WTC11 (cell line): ENCODE results near the gene DOCK8. TPM values are rescaled to one million over a fixed set of nuclear protein-coding genes. Genes with fewer than 3 reads are reported as not detected.

Experiments used
- ATAC-seq: fragments of 200-7000 bp; cut with Tn5 transposase; 2 replicates; pipeline ENCODE4 v1.10.0; 2021; ENCODE audit warnings: mild to moderate bottlenecking, moderate library complexity
- CTCF ChIA-PET: fragments of 300-600 bp; sonication (Branson Sonifier 250); formaldehyde crosslinking; loops from one replicate; lab custom pipeline; 2021; ENCODE audit warnings: antibody characterized with exemption; lab: Charles Lee
- POLR2A ChIA-PET: fragments of 350-600 bp; sonication (Branson Sonifier 250); formaldehyde crosslinking; loops from one replicate; lab custom pipeline; 2021; ENCODE audit warnings: antibody characterized with exemption; lab: Charles Lee
- DNase-seq: peaks from one replicate; pipeline ENCODE4 v3.0.0; 2021; ENCODE audit warnings: low spot score
- H3K27ac Mint-ChIP-seq: 2 replicates; pipeline ENCODE4 v1.8.0; 2021; ENCODE audit warnings: mixed read lengths
- H3K27me3 Mint-ChIP-seq: 2 replicates; pipeline ENCODE4 v1.8.0; 2021; ENCODE audit warnings: low read depth, mild to moderate bottlenecking, moderate library complexity, mixed read lengths
- H3K36me3 Mint-ChIP-seq: 2 replicates; pipeline ENCODE4 v1.8.0; 2021; ENCODE audit warnings: mixed read lengths
- H3K4me1 Mint-ChIP-seq: 2 replicates; pipeline ENCODE4 v1.8.0; 2022; ENCODE audit warnings: mixed read lengths
- H3K4me3 Mint-ChIP-seq: 2 replicates; pipeline ENCODE4 v1.8.0; 2021; ENCODE audit warnings: mild to moderate bottlenecking, moderate library complexity, mixed read lengths
- H3K9me3 Mint-ChIP-seq: 2 replicates; pipeline ENCODE4 v1.8.0; 2021; ENCODE audit warnings: mixed read lengths
- AFF4 ChIP-seq: sonication (generic); formaldehyde crosslinking; IDR thresholded peaks from 2 replicates; pipeline ENCODE4 v1.8.1; 2023; ENCODE audit warnings: mild to moderate bottlenecking, missing genetic modification reagents, borderline replicate concordance
- ATF1 ChIP-seq: sonication (generic); formaldehyde crosslinking; IDR thresholded peaks from 2 replicates; pipeline ENCODE4 v1.8.1; 2023; ENCODE audit warnings: mild to moderate bottlenecking, moderate library complexity, missing genetic modification reagents
- CBFB ChIP-seq: sonication (generic); formaldehyde crosslinking; IDR thresholded peaks from 2 replicates; pipeline ENCODE4 v1.8.1; 2022; ENCODE audit warnings: mild to moderate bottlenecking, low read depth, missing genetic modification reagents
- CREB1 ChIP-seq: sonication (generic); formaldehyde crosslinking; IDR thresholded peaks from 2 replicates; pipeline ENCODE4 v1.8.0; 2023; ENCODE audit warnings: mild to moderate bottlenecking, missing genetic modification reagents
- FOXK1 ChIP-seq: sonication (generic); formaldehyde crosslinking; IDR thresholded peaks from 2 replicates; pipeline ENCODE4 v1.8.0; 2022; ENCODE audit warnings: mild to moderate bottlenecking, moderate library complexity, missing genetic modification reagents
- FOXP4 ChIP-seq: sonication (generic); formaldehyde crosslinking; IDR thresholded peaks from 2 replicates; pipeline ENCODE4 v1.8.0; 2022; ENCODE audit warnings: mild to moderate bottlenecking, missing genetic modification reagents
- GTF2I ChIP-seq: fragments of 250-450 bp; sonication (Bioruptor Pico); conservative IDR thresholded peaks from 2 replicates; pipeline ENCODE4 v1.4.0; 2021; ENCODE audit warnings: mild to moderate bottlenecking
- HMGA2 ChIP-seq: fragments of 250-450 bp; sonication (Bioruptor Pico); IDR thresholded peaks from 2 replicates; pipeline ENCODE4 v1.4.0; 2021; ENCODE audit warnings: mild to moderate bottlenecking, moderate library complexity
- IRF2 ChIP-seq: sonication (generic); formaldehyde crosslinking; IDR thresholded peaks from 2 replicates; pipeline ENCODE4 v1.8.0; 2022; ENCODE audit warnings: low read depth, missing genetic modification reagents, borderline replicate concordance
- MXD4 ChIP-seq: fragments of 250-450 bp; sonication (Bioruptor Pico); IDR thresholded peaks from 2 replicates; pipeline ENCODE4 v1.8.0; 2021; ENCODE audit warnings: mild to moderate bottlenecking, moderate library complexity, borderline replicate concordance
- NR2C2 ChIP-seq: sonication (generic); formaldehyde crosslinking; IDR thresholded peaks from 2 replicates; pipeline ENCODE4 v1.8.0; 2022; ENCODE audit warnings: mild to moderate bottlenecking, missing genetic modification reagents
- OVOL2 ChIP-seq: fragments of 250-450 bp; sonication (Bioruptor Pico); IDR thresholded peaks from 2 replicates; pipeline ENCODE4 v1.9.0; 2021; ENCODE audit warnings: mild to moderate bottlenecking, borderline replicate concordance
- ZBTB21 ChIP-seq: sonication (generic); formaldehyde crosslinking; IDR thresholded peaks from 2 replicates; pipeline ENCODE4 v1.8.1; 2023; ENCODE audit warnings: mild to moderate bottlenecking, missing genetic modification reagents, borderline replicate concordance
- ZBTB43 ChIP-seq: sonication (generic); formaldehyde crosslinking; IDR thresholded peaks from 2 replicates; pipeline ENCODE4 v1.8.1; 2023; ENCODE audit warnings: mild to moderate bottlenecking, missing genetic modification reagents
- ZNF232 ChIP-seq: sonication (generic); formaldehyde crosslinking; IDR thresholded peaks from 2 replicates; pipeline ENCODE4 v1.8.0; 2022; ENCODE audit warnings: mild to moderate bottlenecking, missing genetic modification reagents
- ZNF317 ChIP-seq: sonication (generic); formaldehyde crosslinking; IDR thresholded peaks from 2 replicates; pipeline ENCODE4 v1.8.1; 2023; ENCODE audit warnings: low read depth, mild to moderate bottlenecking, moderate library complexity, missing genetic modification reagents, borderline replicate concordance
- total RNA-seq: library from RNA; stranded (reverse); gene quantifications from 3 replicates; pipeline ENCODE4 v1.2.3, GENCODE V29; 2021

DOCK8 gene
- total RNA-seq, 1 experiment from 2014 or later, result 3.2 TPM

GRCh38 chr9:505741-506059 is 291.0 kb downstream of the DOCK8 start (continued):
- TF ChIP-seq MXD4 (CRISPR knock-in tag), result no peak
- TF ChIP-seq ZBTB43 (CRISPR knock-in tag), result no peak
- TF ChIP-seq CREB1 (CRISPR knock-in tag), result no peak
- no peak for TF ChIP-seq NR2C2
- no peak for TF ChIP-seq FOXP4 (CRISPR knock-in tag)
- no peak for TF ChIP-seq CBFB (CRISPR knock-in tag)
- no peak for TF ChIP-seq ATF1
- no peak for TF ChIP-seq AFF4 (CRISPR knock-in tag)
- TF ChIP-seq GTF2I (CRISPR knock-in tag), result no peak
- TF ChIP-seq ZBTB21 (CRISPR knock-in tag), result no peak
- TF ChIP-seq FOXK1 (CRISPR knock-in tag), result no peak
- TF ChIP-seq ZNF317 (CRISPR knock-in tag), result no peak

GRCh38 chr9:506281-506680 is 291.6 kb downstream of the DOCK8 start:
- H3K4me3 Mint-ChIP-seq, result peak overlapping the region; percentile 81
- H3K27me3 Mint-ChIP-seq, result peaks cover 33% of the 10 kb centered on the region
- ATAC-seq (no peak), DNase-seq (no peak)
- ChIA-PET CTCF (interaction anchor here (0.7 kb wide), 1 partner anchor 36 kb away, joined by 3 read pairs; no protein-coding TSS in a partner anchor), POLR2A (no interaction called here)
- H3K9me3 Mint-ChIP-seq, result no peaks in the 10 kb centered on the region
- no peak overlapping the region for H3K27ac Mint-ChIP-seq
- no peak for TF ChIP-seq IRF2 (CRISPR knock-in tag)
- TF ChIP-seq OVOL2 (CRISPR knock-in tag), result no peak
- no peak for TF ChIP-seq ZNF317 (CRISPR knock-in tag)
- TF ChIP-seq HMGA2 (CRISPR knock-in tag), result no peak
- peaks cover 19% of the 10 kb centered on the region for H3K4me1 Mint-ChIP-seq
- H3K36me3 Mint-ChIP-seq, result peaks cover 4% of the 10 kb centered on the region; the same call in 1 of the 2 replicates

- Mint-ChIP-seq H3K9me3 (peaks cover 8% of the 10 kb centered on the region), H3K27ac (no peak overlapping the region), H3K4me3 (no peak overlapping the region), H3K36me3 (peaks cover 8% of the 10 kb centered on the region; the same call in 1 of the 2 replicates), H3K27me3 (peaks cover under 1% of the 10 kb centered on the region; the same call in 1 of the 2 replicates), H3K4me1 (peaks cover 9% of the 10 kb centered on the region)
- CTCF ChIA-PET, result no interaction called here
- TF ChIP-seq OVOL2 (CRISPR knock-in tag), result no peak
- no peak for TF ChIP-seq ZNF232
- DNase-seq (no peak), ATAC-seq (no peak)
- POLR2A ChIA-PET, result interaction anchor here (0.6 kb wide), 1 partner anchor 293 kb away, joined by 5 read pairs; no protein-coding TSS in a partner anchor
Observed at GRCh38 chr9:511861-512260, 297.2 kb downstream of the DOCK8 start.
